ENCODE data around the gene CHAD.
"Not testable (repeated sequence)": the region's sequence is repeated elsewhere in the genome, so short reads cannot be mapped to it uniquely, and the experiment has no call there.

CHAD gene

DNA sequence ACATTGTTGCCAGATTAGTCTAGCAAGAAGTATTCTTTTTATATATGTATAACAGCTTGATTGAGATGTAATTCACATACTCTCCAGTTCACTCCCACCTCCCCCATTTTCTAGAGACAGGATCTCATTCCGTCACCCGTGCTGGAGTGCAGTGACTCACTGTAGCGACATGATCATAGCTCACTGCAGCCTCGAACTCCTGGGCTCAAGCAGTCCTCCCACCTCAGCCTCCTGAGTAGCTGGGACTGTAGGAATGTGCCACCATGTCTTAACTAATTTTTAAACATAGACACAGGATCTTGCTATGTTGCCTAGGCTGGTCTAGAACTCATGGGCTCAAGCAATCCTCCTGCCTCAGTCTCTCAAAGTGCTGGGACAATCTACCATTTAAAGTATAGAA, 6.7 kb upstream of the CHAD start:
- DNase-seq (ENCODE audit: low read depth), result no peak
- H3K4me3 ChIP-seq (ENCODE audit: control insufficient read depth, low read depth, low read length), result no peak overlapping the region

DNA sequence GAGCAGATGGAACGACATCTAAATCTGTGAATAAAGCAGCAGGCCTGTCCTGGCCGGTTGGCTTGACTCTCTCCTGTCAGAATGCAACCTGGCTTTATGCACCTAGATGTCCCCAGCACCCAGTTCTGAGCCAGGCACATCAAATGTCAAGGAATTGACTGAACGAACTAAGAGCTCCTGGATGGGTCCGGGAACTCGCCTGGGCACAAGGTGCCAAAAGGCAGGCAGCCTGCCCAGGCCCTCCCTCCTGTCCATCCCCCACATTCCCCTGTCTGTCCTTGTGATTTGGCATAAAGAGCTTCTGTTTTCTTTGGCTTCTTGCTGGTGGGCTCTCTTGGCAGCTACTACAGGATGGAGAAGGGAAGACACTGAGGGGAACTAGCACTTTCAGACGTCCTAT, 5.8 kb upstream of the CHAD start:
- TF ChIP-seq, protein P1, sequence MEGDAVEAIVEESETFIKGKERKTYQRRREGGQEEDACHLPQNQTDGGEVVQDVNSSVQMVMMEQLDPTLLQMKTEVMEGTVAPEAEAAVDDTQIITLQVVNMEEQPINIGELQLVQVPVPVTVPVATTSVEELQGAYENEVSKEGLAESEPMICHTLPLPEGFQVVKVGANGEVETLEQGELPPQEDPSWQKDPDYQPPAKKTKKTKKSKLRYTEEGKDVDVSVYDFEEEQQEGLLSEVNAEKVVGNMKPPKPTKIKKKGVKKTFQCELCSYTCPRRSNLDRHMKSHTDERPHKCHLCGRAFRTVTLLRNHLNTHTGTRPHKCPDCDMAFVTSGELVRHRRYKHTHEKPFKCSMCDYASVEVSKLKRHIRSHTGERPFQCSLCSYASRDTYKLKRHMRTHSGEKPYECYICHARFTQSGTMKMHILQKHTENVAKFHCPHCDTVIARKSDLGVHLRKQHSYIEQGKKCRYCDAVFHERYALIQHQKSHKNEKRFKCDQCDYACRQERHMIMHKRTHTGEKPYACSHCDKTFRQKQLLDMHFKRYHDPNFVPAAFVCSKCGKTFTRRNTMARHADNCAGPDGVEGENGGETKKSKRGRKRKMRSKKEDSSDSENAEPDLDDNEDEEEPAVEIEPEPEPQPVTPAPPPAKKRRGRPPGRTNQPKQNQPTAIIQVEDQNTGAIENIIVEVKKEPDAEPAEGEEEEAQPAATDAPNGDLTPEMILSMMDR (IDR thresholded peaks at IDR 0.05; ENCODE audit: control insufficient read depth, insufficient read depth, low read depth, low read length, missing control alignments), result no peak
- DNase-seq (ENCODE audit: low read depth), result no peak
- no peak overlapping the region for H3K4me3 ChIP-seq (ENCODE audit: control insufficient read depth, low read depth, low read length)

More for the DNA sequence above, 6.7 kb upstream of the CHAD start:
- TF ChIP-seq, protein P1 (IDR thresholded peaks at IDR 0.05; ENCODE audit: control insufficient read depth, insufficient read depth, low read depth, low read length, missing control alignments), result no peak

DNA sequence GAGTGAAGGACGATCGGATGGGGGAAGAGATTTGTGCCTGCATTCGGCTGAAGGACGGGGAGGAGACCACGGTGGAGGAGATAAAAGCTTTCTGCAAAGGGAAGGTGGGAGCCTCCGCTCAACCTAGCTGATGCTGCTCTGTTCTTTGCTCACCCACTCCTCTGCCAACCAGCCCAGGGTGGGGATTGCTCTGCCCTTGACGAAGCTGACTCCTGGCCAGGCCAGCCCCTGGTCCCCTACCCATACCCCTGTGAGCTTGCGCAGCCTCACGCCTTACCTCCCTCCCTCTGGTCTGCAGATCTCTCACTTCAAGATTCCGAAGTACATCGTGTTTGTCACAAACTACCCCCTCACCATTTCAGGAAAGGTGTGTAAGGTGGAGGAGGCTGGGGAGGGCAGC, 5.2 kb upstream of the CHAD start:
- DNase-seq (ENCODE audit: low read depth), result no peak
- TF ChIP-seq, protein P1 (IDR thresholded peaks at IDR 0.05; ENCODE audit: control insufficient read depth, insufficient read depth, low read depth, low read length, missing control alignments), result no peak
- no peak overlapping the region for H3K4me3 ChIP-seq (ENCODE audit: control insufficient read depth, low read depth, low read length)

DNA sequence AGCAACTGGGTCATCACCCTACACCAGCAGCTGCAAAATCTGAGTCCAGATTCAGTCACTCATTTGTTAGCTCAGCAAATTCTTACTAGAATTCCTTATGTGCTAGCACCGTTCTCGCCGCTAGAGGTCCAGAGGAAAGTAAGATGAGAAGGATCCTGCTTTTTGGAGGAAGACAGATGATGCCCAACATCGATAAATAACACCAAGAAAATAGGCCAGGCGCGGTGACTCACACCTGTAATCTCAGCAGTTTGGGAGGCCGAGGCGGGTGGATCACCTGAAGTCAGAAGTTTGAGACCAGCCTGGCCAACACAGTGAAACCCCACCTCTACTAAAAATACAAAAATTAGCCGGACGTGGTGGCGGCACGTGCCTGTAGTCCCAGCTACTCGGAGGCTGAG, 4.1 kb upstream of the CHAD start:
- TF ChIP-seq, protein P1 (IDR thresholded peaks at IDR 0.05; ENCODE audit: control insufficient read depth, insufficient read depth, low read depth, low read length, missing control alignments), result peak; percentile 42
- H3K4me3 ChIP-seq (ENCODE audit: control insufficient read depth, low read depth, low read length); DNase-seq (ENCODE audit: low read depth): not testable (repeated sequence)

GRCh38 chr17:50472286-50472685, 3.6 kb upstream of the CHAD start:
- DNase-seq (ENCODE audit: low read depth), result no peak
- H3K4me3 ChIP-seq (ENCODE audit: control insufficient read depth, low read depth, low read length), result no peak overlapping the region
- TF ChIP-seq, protein P1 (IDR thresholded peaks at IDR 0.05; ENCODE audit: control insufficient read depth, insufficient read depth, low read depth, low read length, missing control alignments), result no peak

DNA sequence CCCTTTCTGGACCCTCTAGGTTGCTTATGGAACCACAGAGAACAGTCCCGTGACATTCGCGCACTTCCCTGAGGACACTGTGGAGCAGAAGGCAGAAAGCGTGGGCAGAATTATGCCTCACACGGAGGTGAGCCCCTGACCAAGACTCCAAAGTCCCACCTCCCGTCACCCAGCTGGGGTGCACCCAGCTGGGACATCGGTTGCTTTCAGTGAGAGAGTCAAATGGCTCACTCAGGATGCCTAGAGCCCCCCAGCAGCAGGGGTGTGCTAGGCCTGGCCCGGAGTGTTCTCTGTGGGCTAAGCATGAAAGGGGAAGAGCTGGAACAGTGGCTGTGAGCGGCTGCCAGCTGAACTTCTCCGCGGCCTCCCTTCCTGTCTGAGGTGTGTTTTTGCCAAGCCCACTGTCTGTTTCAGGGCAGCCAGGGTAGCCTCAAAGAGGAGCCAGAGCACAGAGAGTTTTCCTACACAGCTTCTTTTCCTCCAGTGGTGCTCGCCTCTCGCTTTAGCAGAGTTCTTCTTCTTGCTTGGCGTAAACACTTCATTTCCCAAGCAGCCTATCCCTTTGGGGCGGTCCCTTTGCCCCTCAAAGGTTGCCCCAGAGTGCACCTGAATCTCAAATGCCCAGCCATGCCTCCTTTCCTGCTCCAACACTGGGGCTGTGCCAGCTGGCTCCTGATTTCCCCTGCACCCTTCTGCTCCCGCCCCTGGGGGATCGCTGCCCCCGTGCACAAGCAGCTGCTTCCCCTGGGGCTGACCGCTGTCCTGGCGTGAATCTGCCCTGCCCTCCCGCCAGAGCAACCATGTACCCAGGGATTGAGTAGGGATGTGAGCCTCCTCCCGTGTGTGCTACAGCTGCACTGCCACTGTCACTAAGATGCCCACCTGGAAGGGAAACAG, 2.6 kb upstream of the CHAD start:
- TF ChIP-seq, protein P1 (IDR thresholded peaks at IDR 0.05; ENCODE audit: control insufficient read depth, insufficient read depth, low read depth, low read length, missing control alignments), result no peak
- DNase-seq (ENCODE audit: low read depth), result no peak
- no peak overlapping the region for H3K4me3 ChIP-seq (ENCODE audit: control insufficient read depth, low read depth, low read length)
